Stimulated activated CD4-positive, alpha-beta T cell treated with anti-CD3 and anti-CD28 coated beads, Interleukin-1b, Interleukin-23, amount 100 ng/mL, for 4 hours (primary cell): ENCODE results near the gene KLHL26.

ENCODE experiments used
- DNase-seq, 2 donors: peaks; one replicate each; pipeline ENCODE4 v3.0.0-alpha.2; 2020; ENCODE audit warnings: low read depth in 2 of 2

The KLHL26 gene

GRCh38 chr19:18685597-18686190, 48.9 kb downstream of the KLHL26 start:
- DNase-seq = no peak

GRCh38 chr19:18687740-18688465, 51.1 kb downstream of the KLHL26 start:
- no peak for DNase-seq

GRCh38 chr19:18696023-18696422, 59.2 kb downstream of the KLHL26 start:
- no peak for DNase-seq

GRCh38 chr19:18697680-18698079, 60.9 kb downstream of the KLHL26 start:
- DNase-seq = no peak

GRCh38 chr19:18698321-18699167, 61.7 kb downstream of the KLHL26 start:
- no peak for DNase-seq

GRCh38 chr19:18699403-18700054, 62.7 kb downstream of the KLHL26 start:
- no peak for DNase-seq

GRCh38 chr19:18700501-18701249, 63.8 kb downstream of the KLHL26 start:
- DNase-seq = peak; percentile 47 to 55

GRCh38 chr19:18701250-18701608, 64.4 kb downstream of the KLHL26 start:
- DNase-seq = no peak

- DNase-seq = no peak
Observed at GRCh38 chr19:18704054-18704453, 67.2 kb downstream of the KLHL26 start.

- no peak for DNase-seq
Observed at GRCh38 chr19:18704971-18705370, 68.1 kb downstream of the KLHL26 start.

GRCh38 chr19:18708452-18709231, 71.8 kb downstream of the KLHL26 start:
- no peak for DNase-seq

- DNase-seq = no peak
Observed at GRCh38 chr19:18709546-18709945, 72.7 kb downstream of the KLHL26 start.

- no peak for DNase-seq
Observed at GRCh38 chr19:18710186-18710585, 73.4 kb downstream of the KLHL26 start.

GRCh38 chr19:18710996-18711751, 74.3 kb downstream of the KLHL26 start:
- no peak for DNase-seq

- no peak for DNase-seq
Observed at GRCh38 chr19:18711893-18712292, 75.1 kb downstream of the KLHL26 start.

- no peak for DNase-seq
Observed at GRCh38 chr19:18712981-18713380, 76.2 kb downstream of the KLHL26 start.

- DNase-seq = no peak
Observed at GRCh38 chr19:18713550-18714117, 76.8 kb downstream of the KLHL26 start.

GRCh38 chr19:18715416-18715815, 78.6 kb downstream of the KLHL26 start:
- no peak for DNase-seq

- DNase-seq = no peak
Observed at GRCh38 chr19:18716857-18717256, 80.0 kb downstream of the KLHL26 start.

- no peak for DNase-seq
Observed at GRCh38 chr19:18717601-18718000, 80.8 kb downstream of the KLHL26 start.
